ENCODE measurements around the gene HUWE1. TPM values are rescaled to one million over a fixed set of nuclear protein-coding genes. Genes with fewer than 3 reads are reported as not detected.

The HUWE1 gene
- total RNA-seq, 6 donors from 2014 or later, result 98.1 to 136 (median 121) TPM

DNA sequence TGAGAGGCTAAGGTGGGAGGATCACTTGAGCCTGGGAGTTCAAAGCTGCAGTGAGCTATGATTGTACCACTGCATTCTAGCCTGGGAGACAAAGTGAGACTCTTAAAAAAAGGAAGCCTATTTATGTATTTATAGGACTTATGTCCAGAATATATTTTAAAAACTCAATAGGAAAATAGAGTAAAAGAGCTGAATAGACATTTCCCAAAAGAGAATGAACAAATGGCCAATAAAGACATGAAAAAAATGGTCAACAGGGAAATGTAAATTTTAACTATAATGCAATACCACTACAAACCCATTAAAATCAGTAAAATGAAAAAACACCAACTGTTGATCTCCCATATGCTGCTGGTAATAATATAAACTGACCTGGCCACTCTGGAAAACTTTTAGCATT, 115.0 kb downstream of the HUWE1 start:
- Histone ChIP-seq H3K9me3 (no peaks in the 10 kb centered on the region), H3K36me3 (peaks cover 16 to 86% (median 32%) of the 10 kb centered on the region in 4 donors), H3K4me3 (no peak overlapping the region), H3K27ac (no peak overlapping the region), H3K27me3 (no peaks in the 10 kb centered on the region), H3K4me1 (no peaks in the 10 kb centered on the region)
- TF ChIP-seq, protein P1, sequence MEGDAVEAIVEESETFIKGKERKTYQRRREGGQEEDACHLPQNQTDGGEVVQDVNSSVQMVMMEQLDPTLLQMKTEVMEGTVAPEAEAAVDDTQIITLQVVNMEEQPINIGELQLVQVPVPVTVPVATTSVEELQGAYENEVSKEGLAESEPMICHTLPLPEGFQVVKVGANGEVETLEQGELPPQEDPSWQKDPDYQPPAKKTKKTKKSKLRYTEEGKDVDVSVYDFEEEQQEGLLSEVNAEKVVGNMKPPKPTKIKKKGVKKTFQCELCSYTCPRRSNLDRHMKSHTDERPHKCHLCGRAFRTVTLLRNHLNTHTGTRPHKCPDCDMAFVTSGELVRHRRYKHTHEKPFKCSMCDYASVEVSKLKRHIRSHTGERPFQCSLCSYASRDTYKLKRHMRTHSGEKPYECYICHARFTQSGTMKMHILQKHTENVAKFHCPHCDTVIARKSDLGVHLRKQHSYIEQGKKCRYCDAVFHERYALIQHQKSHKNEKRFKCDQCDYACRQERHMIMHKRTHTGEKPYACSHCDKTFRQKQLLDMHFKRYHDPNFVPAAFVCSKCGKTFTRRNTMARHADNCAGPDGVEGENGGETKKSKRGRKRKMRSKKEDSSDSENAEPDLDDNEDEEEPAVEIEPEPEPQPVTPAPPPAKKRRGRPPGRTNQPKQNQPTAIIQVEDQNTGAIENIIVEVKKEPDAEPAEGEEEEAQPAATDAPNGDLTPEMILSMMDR (IDR thresholded peaks at IDR 0.05), result no peak
- TF ChIP-seq EP300 (IDR thresholded peaks at IDR 0.05), result no peak
- TF ChIP-seq POLR2AphosphoS5 (IDR thresholded peaks at IDR 0.05), result no peak
- no peak for TF ChIP-seq POLR2A (IDR thresholded peaks at IDR 0.05)
- DNase-seq, result no peak
- no peak for ATAC-seq (ENCODE audit: low FRiP score in 2 of 2)

DNA sequence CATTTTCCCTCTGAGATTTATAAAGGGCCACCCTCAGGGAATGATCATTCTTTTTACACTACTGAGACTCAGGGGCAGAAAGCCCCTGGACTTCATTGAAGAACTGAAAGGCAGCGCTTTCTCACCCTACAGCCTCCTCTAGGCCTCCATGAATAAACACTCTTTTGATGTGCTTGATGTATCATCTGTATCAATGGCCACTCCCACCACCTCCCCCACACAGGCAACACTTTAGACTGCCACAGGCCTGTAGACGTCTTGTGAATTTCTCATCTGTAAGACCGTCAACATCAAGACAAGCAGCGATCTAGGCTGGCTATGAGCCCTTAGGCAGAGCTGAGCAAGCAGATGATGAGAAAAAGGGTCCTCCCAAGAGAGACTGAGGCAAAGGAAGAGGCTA, 123.2 kb downstream of the HUWE1 start:
- Histone ChIP-seq H3K4me1 (no peaks in the 10 kb centered on the region), H3K27me3 (no peaks in the 10 kb centered on the region), H3K9me3 (no peaks in the 10 kb centered on the region), H3K36me3 (peaks cover 20 to 83% (median 49%) of the 10 kb centered on the region in 4 donors), H3K4me3 (no peak overlapping the region), H3K27ac (no peak overlapping the region)
- ATAC-seq (ENCODE audit: low FRiP score in 2 of 2) (no peak), DNase-seq (no peak)
- TF ChIP-seq, protein P1 (IDR thresholded peaks at IDR 0.05), result no peak
- TF ChIP-seq POLR2AphosphoS5 (IDR thresholded peaks at IDR 0.05), result no peak
- TF ChIP-seq POLR2A (IDR thresholded peaks at IDR 0.05), result no peak
- no peak for TF ChIP-seq EP300 (IDR thresholded peaks at IDR 0.05)
- 86% methylated on average over 4 of the region's 4 CpGs; no CpG with 5 or more reads in 1 of the 2 donors for WGBS, 2 donors

DNA sequence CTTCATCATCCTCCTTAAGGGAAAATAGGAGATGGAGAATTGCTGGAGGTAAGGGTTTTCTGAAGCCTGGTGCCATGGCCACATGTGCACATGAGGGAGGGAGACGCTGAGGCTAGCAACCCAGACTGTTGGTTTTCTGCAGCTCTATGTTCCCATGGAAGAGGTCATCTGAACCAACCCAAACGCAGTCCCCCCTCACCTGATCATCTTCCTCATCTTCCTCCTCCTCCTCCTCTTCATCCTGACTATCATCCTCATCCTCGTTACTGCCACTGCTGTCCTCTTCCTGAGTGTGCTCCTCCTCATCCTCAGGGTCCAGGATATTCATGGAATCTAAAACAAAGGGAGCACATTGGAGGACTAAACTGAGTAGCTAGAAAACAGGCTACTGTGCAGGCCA, 124.6 kb downstream of the HUWE1 start:
- no peak for DNase-seq
- no peak overlapping the region for H3K27ac ChIP-seq
- peaks cover 16 to 94% (median 55%) of the 10 kb centered on the region in 4 donors for H3K36me3 ChIP-seq
- no peaks in the 10 kb centered on the region for H3K9me3 ChIP-seq
- WGBS, 2 donors, result 79 to 80% methylated on average over 1 to 3 of the region's 3 CpGs
- no peaks in the 10 kb centered on the region for H3K27me3 ChIP-seq
- ATAC-seq (ENCODE audit: low FRiP score in 2 of 2), result no peak
- no peak overlapping the region for H3K4me3 ChIP-seq
- TF ChIP-seq POLR2AphosphoS5 (IDR thresholded peaks at IDR 0.05), result no peak
- no peak for TF ChIP-seq EP300 (IDR thresholded peaks at IDR 0.05)
- no peak for TF ChIP-seq POLR2A (IDR thresholded peaks at IDR 0.05)
- TF ChIP-seq, protein P1 (IDR thresholded peaks at IDR 0.05), result no peak
- no peaks in the 10 kb centered on the region for H3K4me1 ChIP-seq

DNA sequence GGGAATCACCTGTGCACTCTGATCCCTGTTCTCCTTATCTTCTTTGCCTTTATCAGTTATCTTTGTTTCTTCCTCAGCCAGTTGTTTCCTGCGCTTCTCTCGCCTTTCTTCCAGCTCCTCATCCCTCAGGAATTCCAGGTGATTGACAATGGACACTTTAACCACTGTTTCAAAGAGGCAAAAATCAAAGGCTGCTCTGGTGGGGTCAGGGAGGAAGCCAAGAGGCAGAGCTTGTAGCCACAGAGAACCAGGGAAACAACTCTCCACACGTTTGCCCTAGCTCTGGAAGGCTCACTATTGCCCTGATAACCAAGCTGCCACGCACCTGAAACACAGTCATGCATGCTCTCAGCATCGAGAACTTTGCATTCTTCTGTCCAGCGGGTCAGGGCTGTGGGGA, 127.9 kb downstream of the HUWE1 start:
- no peak for DNase-seq
- TF ChIP-seq, protein P1 (IDR thresholded peaks at IDR 0.05), result no peak
- no peak for TF ChIP-seq POLR2A (IDR thresholded peaks at IDR 0.05)
- TF ChIP-seq POLR2AphosphoS5 (IDR thresholded peaks at IDR 0.05), result no peak
- no peak for TF ChIP-seq EP300 (IDR thresholded peaks at IDR 0.05)
- Histone ChIP-seq H3K4me1 (no peaks in the 10 kb centered on the region), H3K9me3 (no peaks in the 10 kb centered on the region), H3K27me3 (no peaks in the 10 kb centered on the region), H3K27ac (no peak overlapping the region), H3K4me3 (no peak overlapping the region), H3K36me3 (peaks cover 16 to 93% (median 50%) of the 10 kb centered on the region in 4 donors)
- ATAC-seq (ENCODE audit: low FRiP score in 2 of 2), result no peak
- WGBS, 2 donors, result 79 to 96% methylated on average over 2 to 6 of the region's 6 CpGs

DNA sequence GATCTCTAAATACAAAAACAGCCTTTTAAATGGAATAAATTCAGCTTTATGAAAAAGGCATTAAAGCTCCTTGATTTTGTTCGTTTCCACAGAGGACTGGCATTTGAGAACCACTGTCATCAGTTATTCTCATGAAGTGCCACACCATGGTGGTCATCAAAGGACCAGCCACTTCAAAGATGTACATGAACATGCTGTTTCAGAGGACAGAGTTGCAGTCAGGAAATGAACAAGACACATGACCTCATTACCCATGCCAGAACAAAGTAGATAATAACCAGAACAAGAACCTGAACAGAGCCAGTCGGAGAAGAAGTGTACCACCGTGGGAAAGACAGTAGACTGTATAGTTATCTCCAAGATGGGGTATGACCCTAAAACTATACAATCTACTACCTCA, 129.7 kb downstream of the HUWE1 start:
- Histone ChIP-seq H3K4me1 (no peaks in the 10 kb centered on the region), H3K36me3 (peaks cover 19 to 92% (median 51%) of the 10 kb centered on the region in 4 donors), H3K27ac (no peak overlapping the region), H3K27me3 (no peaks in the 10 kb centered on the region), H3K9me3 (no peaks in the 10 kb centered on the region), H3K4me3 (no peak overlapping the region)
- WGBS, 2 donors, result 90 to 93% methylated on average over 3 of the region's 3 CpGs
- no peak for ATAC-seq (ENCODE audit: low FRiP score in 2 of 2)
- DNase-seq, result no peak
- TF ChIP-seq, protein P1 (IDR thresholded peaks at IDR 0.05), result no peak
- no peak for TF ChIP-seq POLR2AphosphoS5 (IDR thresholded peaks at IDR 0.05)
- TF ChIP-seq POLR2A (IDR thresholded peaks at IDR 0.05), result no peak
- no peak for TF ChIP-seq EP300 (IDR thresholded peaks at IDR 0.05)

Data from upper lobe of left lung (tissue), 6 donors.